ENCODE data around the gene TST.

TST gene

DNA sequence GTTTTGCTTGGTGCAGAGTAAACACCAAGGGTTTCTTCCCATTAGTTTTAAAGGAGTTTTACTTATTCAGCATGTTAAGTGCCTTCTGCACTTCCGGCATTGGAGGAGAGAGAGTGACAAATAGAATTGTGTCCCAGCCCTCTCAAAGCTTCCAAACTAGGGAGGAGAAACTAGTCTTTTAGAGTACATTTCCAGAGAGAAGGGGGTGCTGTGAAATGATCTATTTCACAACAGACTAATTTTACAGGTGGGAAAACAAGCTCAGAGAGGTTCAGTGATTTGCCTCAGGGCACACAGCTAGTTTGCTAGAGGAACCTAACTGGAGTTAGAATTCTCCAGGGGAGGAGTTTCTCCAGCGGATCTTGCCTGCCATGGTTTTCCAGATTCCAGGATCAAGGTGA, 12.9 kb upstream of the TST start:
- DNase-seq: no peak

DNA sequence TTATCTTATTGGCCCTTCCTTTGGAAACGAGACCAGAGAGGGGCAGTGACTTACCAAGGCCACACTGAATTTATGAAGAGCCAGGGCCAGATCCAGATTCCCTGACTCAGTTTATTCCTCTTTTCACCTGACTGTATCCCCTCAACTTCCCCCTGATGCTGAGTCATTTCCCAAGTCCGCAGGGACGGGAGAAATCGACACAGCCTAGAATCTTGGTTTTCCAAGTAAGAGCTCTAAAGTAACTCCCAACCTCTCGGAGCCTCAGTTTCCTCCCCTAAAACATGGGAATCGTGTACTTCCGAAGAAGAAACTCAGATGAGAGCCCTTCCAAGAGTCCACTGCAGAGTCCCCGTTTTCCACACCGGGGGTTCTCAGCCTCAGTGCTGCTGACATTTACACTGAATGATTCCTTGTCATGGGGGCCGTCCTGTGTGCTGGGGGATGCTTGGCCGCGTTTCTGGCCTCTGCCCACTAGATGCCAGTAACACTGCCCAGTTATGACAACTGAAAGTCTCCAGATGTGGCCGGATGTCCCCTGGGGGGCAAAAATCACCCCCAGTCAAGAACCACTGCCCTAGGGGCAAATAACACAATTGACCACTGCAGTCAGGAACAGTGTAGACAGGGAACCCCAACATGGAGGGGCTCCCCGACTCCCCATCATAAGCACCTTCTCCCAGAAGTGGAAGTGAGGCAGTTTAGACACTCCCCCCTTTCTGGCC, 11.5 kb upstream of the TST start:
- DNase-seq: no peak

DNA sequence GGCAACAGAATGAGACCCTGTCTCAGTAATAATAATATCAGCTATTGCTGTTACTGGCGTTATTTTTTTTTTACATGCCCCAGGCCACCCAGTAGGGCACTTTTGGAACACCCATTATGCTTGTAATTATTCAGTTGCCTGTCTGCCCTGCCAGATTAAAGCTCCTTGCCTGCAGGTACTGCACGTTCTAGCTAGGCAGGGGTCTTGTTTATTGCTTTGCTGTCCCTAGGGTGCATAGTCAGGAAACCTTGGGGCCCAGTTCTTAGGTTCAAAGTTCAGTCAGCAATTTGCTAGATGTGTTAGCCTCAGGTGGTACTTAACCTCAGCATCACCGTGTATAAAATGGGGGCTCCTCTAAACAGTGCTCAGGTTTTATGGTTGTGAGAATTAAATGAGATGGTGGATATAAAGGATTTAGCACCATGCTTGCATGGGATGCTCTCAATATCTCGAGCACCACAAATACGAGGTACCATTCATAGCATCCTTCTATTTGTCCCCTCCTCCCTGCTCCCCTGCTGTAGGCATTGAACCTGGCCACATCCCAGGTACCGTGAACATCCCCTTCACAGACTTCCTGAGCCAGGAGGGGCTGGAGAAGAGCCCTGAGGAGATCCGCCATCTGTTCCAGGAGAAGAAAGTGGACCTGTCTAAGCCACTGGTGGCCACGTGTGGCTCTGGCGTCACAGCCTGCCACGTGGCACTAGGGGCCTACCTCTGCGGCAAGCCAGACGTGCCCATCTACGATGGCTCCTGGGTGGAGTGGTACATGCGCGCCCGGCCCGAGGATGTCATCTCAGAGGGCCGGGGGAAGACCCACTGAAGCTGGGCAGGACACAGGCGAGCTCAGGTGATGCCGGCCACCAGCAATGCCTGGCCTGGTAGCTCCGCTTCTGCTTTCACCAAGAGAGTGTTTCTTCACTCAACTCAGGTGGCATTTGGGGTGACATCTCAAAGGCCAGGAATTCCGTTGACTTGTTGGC, 9.7 kb upstream of the TST start:
- no peak for DNase-seq

DNA sequence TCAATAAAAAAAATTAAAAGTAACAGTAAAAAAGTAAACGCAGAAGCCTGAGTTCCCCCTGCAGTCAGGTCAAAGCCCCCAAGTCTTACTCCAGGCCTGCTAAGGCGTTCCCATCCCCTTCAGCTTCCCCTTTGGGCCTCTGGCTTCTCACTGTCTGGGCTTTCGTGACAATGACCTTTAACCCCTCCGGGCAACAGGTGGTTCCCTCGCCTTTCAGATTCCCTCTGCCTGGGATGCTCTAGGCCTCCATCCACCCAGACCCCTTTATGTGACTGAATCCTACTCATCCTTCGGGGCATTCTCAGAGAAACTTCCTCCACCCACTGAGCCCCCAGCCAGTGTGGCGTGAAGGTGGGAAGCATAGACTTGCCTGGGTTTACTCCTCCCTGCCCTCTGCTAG, 8.3 kb upstream of the TST start:
- no peak for DNase-seq

DNA sequence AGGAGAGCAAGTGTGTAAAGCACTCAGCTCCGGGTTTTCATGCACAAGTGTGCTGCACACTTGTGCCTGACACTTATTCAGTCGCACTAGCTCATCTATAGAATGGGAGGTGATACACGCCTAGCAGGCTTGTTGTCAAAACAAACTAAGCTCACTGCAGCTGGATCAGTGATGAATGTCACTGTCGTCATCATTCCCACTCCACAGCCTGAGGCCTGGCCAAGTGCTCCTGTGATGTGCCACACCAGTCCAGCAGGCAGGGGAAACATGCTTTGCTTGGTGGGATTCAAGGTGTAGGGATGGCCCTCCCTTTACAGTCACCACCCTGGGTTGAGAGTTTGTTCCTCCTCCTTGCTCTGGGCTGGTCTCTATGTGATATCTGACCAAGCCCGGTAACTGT, 7.1 kb upstream of the TST start:
- DNase-seq: no peak

DNA sequence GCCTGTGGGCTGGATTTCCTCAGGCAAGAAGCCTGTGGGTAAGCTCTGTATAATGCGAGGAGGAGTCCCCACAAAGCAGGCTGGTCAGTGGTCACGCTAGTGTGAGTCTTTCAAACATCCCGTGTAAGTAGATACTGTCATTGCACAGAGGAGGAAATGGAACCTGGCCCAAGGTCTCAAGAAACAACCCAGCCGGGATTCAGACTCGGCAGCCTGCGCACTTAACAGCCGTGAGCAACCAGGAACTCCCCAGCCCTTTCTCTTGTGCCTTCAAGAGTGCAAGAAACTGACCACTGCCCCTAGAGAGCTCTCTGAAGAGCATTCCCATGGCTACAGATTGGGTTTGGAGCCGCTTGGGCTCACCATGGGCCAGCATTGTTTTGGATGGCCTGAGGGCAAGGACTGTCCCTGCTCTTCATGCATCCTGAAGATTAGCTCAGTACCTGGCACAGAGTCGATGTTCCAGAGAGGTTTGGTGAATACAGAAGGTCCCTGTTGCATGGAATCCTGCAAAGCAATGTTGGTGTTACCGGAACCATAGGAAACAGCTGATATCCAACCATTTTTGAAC, 6.3 kb upstream of the TST start:
- no peak for DNase-seq

DNA sequence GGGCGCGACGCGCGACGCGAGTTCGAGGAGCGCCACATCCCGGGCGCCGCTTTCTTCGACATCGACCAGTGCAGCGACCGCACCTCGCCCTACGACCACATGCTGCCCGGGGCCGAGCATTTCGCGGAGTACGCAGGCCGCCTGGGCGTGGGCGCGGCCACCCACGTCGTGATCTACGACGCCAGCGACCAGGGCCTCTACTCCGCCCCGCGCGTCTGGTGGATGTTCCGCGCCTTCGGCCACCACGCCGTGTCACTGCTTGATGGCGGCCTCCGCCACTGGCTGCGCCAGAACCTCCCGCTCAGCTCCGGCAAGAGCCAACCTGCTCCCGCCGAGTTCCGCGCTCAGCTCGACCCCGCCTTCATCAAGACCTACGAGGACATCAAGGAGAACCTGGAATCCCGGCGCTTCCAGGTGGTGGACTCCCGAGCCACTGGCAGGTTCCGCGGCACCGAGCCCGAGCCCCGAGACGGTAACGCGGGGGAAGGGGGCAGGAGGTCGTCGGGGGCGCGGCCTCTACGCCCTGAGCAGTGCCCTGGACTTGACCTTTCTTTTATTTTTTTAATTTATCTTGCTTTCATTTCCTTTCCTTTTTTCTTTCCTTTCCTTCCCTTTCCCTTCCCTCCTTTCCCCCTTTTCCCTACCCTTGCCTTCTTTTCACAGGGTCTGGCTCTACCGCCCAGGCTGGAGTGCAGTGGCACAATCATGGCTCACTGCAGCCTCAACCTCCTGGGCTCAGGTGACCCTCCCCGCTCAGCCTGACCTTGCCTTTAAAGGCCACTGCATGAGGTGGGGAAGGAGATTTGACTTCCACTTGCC, 5.3 kb upstream of the TST start:
- DNase-seq: no peak

DNA sequence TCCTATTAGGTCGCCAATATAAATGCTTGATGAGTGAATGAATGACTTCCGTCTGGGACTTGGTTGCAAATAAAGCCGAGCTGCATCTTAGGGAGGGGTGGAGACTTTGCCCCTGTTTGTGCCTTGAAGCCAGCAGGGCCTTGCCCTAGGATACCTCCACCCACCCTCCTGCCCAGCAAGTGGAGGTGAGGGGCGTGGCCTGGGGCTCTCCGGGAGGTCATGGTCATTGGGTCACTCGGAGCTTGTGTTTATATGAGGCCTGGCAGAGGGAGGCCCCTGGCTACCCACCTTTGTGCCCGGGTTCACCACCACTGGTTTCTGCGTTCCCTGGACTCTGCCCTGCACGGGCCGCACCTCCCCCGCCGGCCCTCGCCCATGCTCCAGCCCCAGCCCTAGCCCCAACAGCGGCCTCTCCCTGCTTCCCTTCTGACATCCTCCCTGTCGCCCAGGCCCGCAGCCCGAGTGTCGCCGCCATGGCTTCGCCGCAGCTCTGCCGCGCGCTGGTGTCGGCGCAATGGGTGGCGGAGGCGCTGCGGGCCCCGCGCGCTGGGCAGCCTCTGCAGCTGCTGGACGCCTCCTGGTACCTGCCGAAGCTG, 4.6 kb upstream of the TST start:
- no peak for DNase-seq

DNA sequence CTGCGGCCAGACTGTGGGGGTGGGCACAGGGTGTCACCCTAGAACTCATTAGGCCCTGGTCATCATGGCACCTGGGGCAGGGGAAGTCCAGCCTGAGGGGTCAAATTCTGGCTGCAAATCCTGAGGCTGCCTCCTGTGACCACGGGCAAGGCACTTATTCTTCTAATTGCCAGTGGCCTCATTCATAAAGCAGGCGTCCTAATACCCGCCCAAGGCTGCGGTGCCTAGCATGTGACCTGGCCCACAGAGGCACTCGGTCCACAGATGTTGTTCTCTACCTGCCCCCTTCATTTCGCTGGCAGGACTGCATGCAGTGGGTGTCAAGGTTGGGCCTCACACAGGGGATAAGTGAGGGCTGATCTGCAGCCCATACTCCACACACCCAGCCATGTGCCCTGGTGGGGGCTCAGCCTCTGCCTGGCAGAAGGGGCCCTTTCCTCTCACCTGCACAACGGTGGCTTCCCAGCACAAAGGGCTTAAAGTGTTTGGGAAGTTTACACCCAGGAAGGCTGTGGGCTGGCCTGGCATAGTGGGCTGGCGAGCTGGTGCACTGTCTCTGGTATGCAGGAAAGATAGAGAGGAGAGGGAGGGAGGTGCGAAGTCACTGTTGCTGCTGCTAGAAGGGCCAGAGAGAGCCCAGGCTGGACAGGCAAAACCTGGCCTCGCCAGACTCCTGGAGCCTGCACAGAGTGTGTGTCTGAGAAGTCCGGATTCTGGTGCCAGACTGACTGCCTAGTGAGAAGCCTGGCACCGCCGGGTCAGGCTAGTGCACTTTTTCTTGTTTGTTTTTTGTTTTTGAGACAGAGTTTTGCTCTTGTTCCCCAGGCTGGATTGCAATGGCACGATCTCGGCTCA, 3.5 kb upstream of the TST start:
- DNase-seq: no peak

DNA sequence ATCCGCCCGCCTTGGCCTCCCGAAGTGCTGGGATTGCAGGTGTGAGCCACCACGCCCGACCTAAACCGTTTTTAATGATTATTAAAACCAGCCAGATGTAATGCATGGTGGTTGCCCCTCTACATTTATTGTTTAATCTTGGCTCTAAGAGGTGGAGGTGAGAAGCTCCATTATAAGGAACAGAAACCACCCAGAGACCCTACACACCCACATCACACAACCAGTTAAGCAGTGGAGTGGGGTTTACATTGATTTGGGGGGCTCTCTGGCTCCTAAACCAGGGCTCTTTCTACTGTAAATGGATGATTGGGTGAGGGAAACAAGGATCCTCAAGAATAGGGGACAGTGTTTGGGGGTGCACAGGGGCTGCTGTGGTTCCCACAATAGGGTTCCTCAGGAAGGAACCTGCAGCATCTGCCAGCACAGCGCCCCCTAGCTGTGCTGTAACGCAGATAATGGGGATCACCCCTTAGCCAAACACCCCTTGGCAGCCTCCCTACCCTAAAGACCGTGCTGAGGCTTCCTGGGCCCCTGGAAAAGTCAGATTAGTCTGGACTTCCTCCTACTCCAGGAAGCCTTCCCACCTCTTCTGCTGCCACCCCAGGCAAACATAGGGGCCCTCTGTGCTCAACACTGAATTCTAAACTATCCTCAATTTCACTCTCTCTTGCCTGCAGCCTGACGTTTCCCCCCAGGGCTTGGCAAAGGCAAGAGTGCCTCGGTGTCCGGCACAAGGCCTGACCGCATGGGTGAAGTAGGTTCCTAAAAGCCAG, 2.6 kb upstream of the TST start:
- no peak for DNase-seq

DNA sequence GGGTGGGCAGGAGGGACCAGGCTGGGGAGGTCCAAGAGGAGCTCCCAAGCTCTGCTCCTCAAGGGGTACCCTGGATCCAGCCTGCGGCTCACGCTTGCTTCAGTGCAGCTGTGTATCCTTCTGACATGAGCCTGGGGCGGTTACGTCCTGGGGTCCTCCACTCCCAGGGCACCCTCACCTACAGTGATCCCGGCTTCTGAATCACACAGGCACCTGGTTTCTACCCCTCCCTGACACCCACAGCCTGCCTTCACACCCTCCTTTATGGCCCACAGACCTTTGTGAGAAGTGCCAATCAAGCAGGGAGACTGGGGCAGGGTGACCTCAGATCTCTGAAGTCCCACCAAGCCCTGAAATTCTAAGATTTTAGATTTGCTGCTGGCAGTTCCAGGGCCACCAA, 1.8 kb upstream of the TST start:
- no peak for DNase-seq

DNA sequence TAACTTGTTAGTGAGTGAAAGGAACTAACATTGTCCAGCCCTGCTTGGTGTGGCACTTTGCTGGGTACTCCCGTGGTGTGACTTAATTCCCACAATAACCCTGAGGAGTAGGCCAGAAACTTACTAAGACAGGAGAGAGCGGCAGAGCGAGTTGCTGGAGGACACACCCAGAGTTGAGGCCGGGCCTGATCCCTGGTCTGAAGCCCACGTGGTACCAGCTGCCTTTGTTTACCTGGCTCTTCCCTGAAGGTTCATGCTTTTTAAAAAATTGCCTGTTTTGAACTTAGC, 889 bp upstream of the TST start:
- DNase-seq: no peak

DNA sequence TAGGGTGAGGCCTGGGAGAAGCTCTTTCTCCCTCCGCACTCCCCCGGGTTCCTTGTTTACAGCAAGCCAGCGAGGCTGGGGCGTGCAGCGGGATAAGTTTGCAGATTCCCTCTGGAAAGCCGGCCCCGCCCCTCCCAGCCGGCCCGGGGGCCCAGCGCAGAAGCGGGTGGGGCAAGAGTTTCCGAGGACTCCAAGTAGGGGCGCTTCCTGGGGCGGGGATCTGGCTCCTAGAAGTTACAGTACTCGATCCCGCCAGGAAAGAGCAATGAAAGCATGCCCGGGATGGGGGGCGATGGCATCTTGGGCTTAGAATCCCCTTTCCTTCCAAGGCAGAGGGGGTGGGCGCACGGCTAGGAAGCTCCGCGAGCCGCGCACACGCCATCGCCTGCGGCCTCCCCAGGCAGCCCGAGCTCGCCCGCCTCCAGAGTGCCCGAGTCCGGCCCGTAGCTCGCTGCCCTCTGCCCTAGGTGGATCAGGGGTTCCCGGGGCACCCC, 385 bp downstream of the TST start:
- no peak for DNase-seq

DNA sequence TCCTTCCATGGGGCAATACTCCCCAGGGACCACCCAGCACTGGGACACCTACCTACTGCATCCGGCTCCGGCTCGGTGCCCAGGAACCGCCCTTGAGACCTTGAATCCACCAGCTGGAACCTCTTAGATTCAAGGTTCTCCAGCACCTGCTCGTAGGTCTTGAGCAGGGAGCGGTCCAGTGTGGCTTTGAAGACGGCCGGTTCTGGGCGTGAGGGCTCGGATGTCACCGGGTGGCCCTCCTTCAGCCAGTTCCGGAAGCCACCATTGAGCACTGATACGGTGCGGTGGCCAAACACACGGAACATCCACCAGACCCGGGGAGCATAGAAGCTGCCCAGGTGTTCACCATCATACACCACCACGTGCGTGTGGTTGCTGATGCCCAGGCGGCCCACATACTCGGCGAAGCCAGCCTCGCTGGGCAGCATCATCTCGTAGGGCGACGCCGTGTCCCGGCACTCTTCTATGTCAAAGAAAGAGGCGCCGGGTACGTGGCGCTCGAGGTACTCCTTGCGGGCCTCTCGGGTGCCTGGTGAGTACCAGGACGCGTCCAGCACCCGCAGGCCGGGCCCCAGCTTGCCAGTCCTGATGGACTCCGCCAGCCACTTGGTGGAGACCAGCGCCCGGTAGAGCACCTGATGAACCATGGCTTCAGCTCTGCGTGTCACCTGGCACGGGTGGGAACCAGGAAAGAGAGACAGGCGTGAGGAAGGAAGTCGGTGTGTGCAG, 997 bp downstream of the TST start:
- no peak for DNase-seq

DNA sequence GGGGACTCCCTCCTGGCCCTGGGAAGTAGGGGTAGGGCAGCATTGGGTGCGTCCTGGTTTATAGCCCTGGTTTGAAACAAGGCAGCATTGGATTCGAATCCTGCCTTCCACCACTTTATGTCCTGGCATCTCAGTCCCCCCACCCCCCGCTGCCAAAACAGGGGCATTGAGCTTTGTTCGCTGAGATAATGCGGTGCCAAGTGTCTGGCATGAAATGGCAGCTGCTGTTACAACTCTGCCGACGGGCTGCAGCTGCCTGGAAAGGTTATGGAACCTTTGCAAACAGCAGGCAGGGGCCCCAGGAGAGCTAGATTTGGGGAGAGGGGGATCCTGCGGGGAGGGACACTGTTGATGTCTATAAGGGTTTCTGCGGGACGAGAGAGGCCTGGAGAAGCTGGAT, 1.9 kb downstream of the TST start:
- no peak for DNase-seq

DNA sequence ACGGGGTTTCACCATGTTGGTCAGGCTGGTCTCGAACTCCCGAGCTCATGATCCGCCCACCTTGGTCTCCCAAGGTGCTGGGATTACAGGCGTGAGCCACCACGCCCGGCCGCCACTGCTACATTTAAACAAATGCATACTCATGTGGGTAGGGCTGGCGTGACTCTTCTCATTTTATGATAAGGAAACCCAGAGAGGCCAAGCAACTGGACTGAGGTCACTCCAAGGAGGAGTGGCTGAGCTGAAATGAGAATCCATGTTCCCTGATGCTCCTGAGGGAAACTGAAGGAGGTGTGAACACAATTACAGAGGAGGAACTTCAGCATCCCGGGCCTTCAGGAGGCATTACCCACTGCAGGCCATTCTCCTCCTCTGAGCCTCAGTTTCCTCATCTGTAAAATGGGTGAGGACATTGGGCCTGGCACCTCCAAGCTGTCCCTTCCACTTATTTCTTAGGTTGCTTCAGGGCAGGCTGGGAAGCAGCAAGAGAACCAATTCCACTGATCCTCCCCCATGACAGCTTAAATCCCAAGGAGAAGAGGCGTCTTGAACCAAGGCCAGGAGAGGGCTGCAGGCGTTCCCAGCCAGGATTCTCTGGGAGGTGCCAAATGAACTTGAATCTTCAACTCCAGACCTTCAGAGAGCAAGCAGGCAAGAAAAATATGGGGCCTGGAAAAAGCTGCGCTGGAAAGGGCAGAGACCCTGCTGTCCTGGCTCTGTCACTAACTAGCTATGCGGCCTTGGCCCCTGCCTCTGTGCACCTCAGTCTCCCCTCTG, 2.9 kb downstream of the TST start:
- no peak for DNase-seq

DNA sequence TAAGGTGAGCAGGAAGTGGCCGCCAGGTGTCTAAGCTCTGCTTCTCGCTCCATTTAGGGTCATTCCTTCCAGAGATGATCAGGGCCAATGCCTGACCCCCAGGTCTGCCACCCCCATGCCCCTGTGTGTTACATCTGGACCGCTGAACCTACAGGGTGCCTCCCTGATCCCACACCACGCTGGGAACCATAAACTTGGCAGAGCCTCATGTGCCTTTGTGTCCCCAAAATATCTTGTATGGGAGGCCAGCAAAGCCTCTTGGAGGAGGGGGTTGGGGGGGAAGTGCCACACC, 3.7 kb downstream of the TST start:
- no peak for DNase-seq

DNA sequence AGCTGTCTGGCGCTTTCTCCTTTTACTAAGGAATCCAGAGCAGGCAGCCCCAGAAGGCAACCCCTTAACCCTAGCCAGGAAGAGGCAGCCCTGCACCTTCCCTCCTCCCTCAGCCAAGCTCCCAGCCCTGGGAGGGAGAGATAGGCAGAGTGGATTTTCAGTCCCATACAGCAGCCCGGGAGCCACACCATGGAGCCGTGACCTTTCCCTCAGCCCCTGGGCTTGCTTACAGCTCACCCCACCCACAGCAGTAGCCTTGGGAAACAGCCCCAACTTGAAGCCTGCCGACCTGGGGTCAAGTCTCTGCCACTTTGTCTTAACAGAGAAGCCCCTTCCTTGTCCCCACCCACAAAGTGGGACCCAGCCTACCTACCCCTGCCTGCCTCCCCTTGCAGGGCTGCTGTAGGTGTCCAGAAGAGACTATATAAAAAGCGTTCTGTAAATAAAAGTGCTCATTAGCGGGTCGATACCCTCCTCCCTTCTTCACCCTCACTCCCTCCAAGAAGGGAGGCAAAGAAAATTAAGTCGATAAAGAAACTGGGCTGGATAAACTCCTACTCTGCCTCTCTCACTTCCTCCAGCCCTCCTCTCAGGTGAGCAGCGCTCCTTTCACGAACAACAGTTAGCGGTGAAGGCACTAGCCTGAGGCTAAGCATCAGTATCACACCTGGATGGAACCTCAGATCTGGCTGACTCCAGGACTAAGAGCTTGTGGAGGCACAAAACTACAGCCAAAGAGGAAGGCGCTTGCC, 4.2 kb downstream of the TST start:
- no peak for DNase-seq

DNA sequence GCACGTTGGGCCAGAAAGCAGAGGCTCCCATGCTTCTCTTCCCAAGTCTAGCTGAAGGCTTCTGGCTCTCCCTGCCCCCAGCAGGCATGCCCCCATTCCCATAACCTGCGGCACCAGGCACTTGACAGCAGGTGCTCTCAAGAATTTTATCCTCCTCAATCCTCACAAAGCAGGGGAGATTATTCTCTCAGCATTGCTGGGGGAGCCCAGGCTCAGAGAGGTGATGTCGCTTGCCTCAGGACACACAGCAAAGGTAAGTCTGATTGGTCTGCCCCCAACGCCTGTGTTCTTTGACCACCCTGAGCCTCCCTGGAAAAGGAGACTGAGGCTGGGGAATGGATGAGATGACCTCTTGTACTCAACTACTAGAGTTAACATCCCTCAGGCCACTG, 4.8 kb downstream of the TST start:
- DNase-seq: no peak
